ENCODE data around the gene SH2D6. TPM values are rescaled to one million over a fixed set of nuclear protein-coding genes. Genes with fewer than 3 reads are reported as not detected.

SH2D6 gene
- total RNA-seq, 2 experiments from 2014 or later = 0.77 to 0.96 TPM

DNA sequence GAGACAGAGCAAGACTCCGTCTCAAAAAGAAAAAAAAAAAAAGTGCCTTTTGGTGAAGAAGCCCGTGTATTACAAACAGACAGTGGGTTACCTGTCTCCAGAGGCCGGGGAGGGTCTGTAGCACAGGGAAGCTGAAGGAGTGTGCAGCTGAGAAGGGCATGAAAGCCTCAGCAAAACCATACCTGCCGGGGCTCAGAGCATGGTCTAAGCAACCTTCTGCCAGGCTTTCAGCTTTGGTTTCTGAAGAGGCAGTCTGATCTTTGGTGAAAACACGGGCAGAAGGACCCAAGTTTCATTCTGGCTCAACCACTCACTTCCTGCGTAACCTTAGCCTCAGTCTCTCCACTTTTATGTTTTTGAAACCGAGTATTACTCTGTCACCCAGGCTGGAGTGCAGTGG, 21.5 kb downstream of the SH2D6 start:
- Mint-ChIP-seq H3K27me3 (no peaks in the 10 kb centered on the region), H3K9me3 (no peaks in the 10 kb centered on the region), H3K4me1 (ENCODE audit: low read depth) (peaks cover 33% of the 10 kb centered on the region), H3K27ac (peak overlapping the region; percentile 93), H3K36me3 (ENCODE audit: low read depth) (no peaks in the 10 kb centered on the region), H3K4me3 (peak overlapping the region; percentile 73)
- TF ChIP-seq, protein P1, sequence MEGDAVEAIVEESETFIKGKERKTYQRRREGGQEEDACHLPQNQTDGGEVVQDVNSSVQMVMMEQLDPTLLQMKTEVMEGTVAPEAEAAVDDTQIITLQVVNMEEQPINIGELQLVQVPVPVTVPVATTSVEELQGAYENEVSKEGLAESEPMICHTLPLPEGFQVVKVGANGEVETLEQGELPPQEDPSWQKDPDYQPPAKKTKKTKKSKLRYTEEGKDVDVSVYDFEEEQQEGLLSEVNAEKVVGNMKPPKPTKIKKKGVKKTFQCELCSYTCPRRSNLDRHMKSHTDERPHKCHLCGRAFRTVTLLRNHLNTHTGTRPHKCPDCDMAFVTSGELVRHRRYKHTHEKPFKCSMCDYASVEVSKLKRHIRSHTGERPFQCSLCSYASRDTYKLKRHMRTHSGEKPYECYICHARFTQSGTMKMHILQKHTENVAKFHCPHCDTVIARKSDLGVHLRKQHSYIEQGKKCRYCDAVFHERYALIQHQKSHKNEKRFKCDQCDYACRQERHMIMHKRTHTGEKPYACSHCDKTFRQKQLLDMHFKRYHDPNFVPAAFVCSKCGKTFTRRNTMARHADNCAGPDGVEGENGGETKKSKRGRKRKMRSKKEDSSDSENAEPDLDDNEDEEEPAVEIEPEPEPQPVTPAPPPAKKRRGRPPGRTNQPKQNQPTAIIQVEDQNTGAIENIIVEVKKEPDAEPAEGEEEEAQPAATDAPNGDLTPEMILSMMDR (IDR thresholded peaks at IDR 0.05) = no peak
- intact Hi-C loops (cut with micrococcal nuclease) = no loop called here
- DNase-seq = peak; percentile 59
- CTCF ChIA-PET = interaction anchor here (1.2 to 2.2 kb wide), 2 partner anchors 19 to 20 kb away, joined by 4 to 8 read pairs; no protein-coding TSS in a partner anchor
- ATAC-seq = peak; percentile 50
- POLR2A ChIA-PET = interaction anchor here (1.0 to 24.1 kb wide), 3 partner anchors 19 to 102 kb away, joined by 3 to 382 read pairs (median 6); partner anchors contain the start of genes ELMOD3, MAT2A and RETSAT

DNA sequence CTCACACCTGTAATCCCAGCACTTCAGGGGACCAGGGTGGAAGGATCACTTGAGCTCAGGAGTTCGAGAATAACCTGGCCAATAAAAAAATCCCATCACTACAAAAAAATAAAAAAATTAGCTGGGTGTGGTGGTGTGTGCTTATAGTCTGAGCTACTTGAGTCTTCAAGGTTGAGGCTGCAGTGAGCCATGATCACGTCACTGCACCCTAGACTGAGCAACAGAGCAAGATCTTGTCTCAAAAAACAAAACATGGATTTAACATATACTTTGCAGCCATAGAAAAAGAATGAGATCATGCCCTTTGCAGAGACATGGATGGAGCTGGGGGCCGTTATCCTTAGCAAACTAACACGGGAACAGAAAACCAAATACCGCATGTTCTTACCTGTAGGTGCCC, 22.2 kb downstream of the SH2D6 start:
- TF ChIP-seq, protein P1 (IDR thresholded peaks at IDR 0.05) = no peak
- Mint-ChIP-seq H3K36me3 (ENCODE audit: low read depth) (no peaks in the 10 kb centered on the region), H3K4me3 (no peak overlapping the region), H3K9me3 (no peaks in the 10 kb centered on the region), H3K4me1 (ENCODE audit: low read depth) (peaks cover 33% of the 10 kb centered on the region), H3K27me3 (no peaks in the 10 kb centered on the region), H3K27ac (no peak overlapping the region)
- ATAC-seq (no peak), DNase-seq (no peak)
- intact Hi-C loops (cut with micrococcal nuclease) = no loop called here
- POLR2A ChIA-PET = interaction anchor here (0.8 to 24.1 kb wide), 3 partner anchors 11 to 101 kb away, joined by 3 to 382 read pairs (median 6); partner anchors contain the start of gene MAT2A
- CTCF ChIA-PET = interaction anchor here (1.4 to 2.2 kb wide), 2 partner anchors 21 to 104 kb away, joined by 3 to 8 read pairs; no protein-coding TSS in a partner anchor

GRCh38 chr2:85441864-85442263, 23.4 kb downstream of the SH2D6 start:
- peaks cover 33% of the 10 kb centered on the region for H3K4me1 Mint-ChIP-seq (ENCODE audit: low read depth)
- intact Hi-C loops (cut with micrococcal nuclease) = no loop called here
- no peaks in the 10 kb centered on the region for H3K27me3 Mint-ChIP-seq
- no peak overlapping the region for H3K4me3 Mint-ChIP-seq
- H3K9me3 Mint-ChIP-seq = no peaks in the 10 kb centered on the region
- POLR2A ChIA-PET = interaction anchor here (0.8 to 24.1 kb wide), 2 partner anchors 100 to 114 kb away, joined by 3 to 382 read pairs; partner anchors contain the start of genes MAT2A and TGOLN2
- ATAC-seq (no peak), DNase-seq (no peak)
- H3K27ac Mint-ChIP-seq = no peak overlapping the region
- TF ChIP-seq, protein P1 (IDR thresholded peaks at IDR 0.05) = no peak
- H3K36me3 Mint-ChIP-seq (ENCODE audit: low read depth) = no peaks in the 10 kb centered on the region
- CTCF ChIA-PET = interaction anchor here (0.6 to 1.7 kb wide), 7 partner anchors 11 to 110 kb away, joined by 3 read pairs; no protein-coding TSS in a partner anchor

- ChIA-PET CTCF (no interaction called here), POLR2A (interaction anchor here (24.1 kb wide), 1 partner anchor 97 kb away, joined by 382 read pairs; the partner anchor contains the start of gene MAT2A)
- H3K27me3 Mint-ChIP-seq = no peaks in the 10 kb centered on the region
- peaks cover 13% of the 10 kb centered on the region for H3K4me1 Mint-ChIP-seq (ENCODE audit: low read depth)
- ATAC-seq (no peak), DNase-seq (no peak)
- H3K9me3 Mint-ChIP-seq = no peaks in the 10 kb centered on the region
- H3K36me3 Mint-ChIP-seq (ENCODE audit: low read depth) = no peaks in the 10 kb centered on the region
- TF ChIP-seq, protein P1 (IDR thresholded peaks at IDR 0.05) = no peak
- intact Hi-C loops (cut with micrococcal nuclease) = no loop called here
- no peak overlapping the region for H3K27ac Mint-ChIP-seq
- H3K4me3 Mint-ChIP-seq = no peak overlapping the region
These were observed 26.2 kb downstream of the SH2D6 start for GRCh38 chr2:85444629-85445172.
